Natural killer cell (primary cell): ENCODE data around the gene ERV3-1. TPM values are rescaled to one million over a fixed set of nuclear protein-coding genes. Genes with fewer than 3 reads are reported as not detected.
"Not testable (repeated sequence)": the region's sequence is repeated elsewhere in the genome, so short reads cannot be mapped to it uniquely, and the experiment has no call there.

Experiments
- ATAC-seq, 3 donors: fragments of 150-1000 bp in 2 of 3; fragments of 200-7000 bp in 1 of 3; cut with Tn5 transposase; 1 replicate in 1 of 3; 2 replicates in 2 of 3; pipeline ENCODE4 v1.10.0; 2021; ENCODE audit warnings: mild to moderate bottlenecking in 2 of 3, moderate library complexity in 2 of 3
- DNase-seq, 2 donors: peaks; one replicate each; pipeline versions ENCODE4 v3.0.0 to v3.0.0-alpha.2; 2013 to 2021; ENCODE audit warnings: mixed read lengths in 1 of 2
- H3K27ac ChIP-seq: one replicate; pipeline ENCODE4 v1.5.1; 2013; ENCODE audit warnings: mild to moderate bottlenecking, low read length
- H3K27me3 ChIP-seq: one replicate; pipeline ENCODE4 v1.6.1; 2013; ENCODE audit warnings: low read length; ENCODE audit not compliant: control insufficient read depth, insufficient read depth
- H3K36me3 ChIP-seq: one replicate; pipeline ENCODE4 v1.6.1; 2013; ENCODE audit warnings: low read length; ENCODE audit not compliant: control insufficient read depth, insufficient read depth
- H3K4me1 ChIP-seq: one replicate; pipeline ENCODE4 v1.6.1; 2013; ENCODE audit warnings: low read length; ENCODE audit not compliant: control insufficient read depth, insufficient read depth
- H3K4me3 ChIP-seq: one replicate; pipeline ENCODE4 v1.5.1; 2013; ENCODE audit warnings: low read length
- H3K9me3 ChIP-seq: one replicate; pipeline ENCODE4 v1.6.1; 2013; ENCODE audit warnings: low read length; ENCODE audit not compliant: control insufficient read depth, insufficient read depth
- H3K27ac Mint-ChIP-seq, 2 donors: one replicate each; pipeline ENCODE4 v1.8.0; 2022; ENCODE audit warnings: mild to moderate bottlenecking in 2 of 2, mixed read lengths in 2 of 2, moderate library complexity in 1 of 2
- H3K27me3 Mint-ChIP-seq, 2 donors: one replicate each; pipeline ENCODE4 v1.8.0; 2022; ENCODE audit warnings: low read depth in 2 of 2, mixed read lengths in 2 of 2
- H3K36me3 Mint-ChIP-seq: one replicate; pipeline ENCODE4 v1.8.0; 2022; ENCODE audit warnings: mixed read lengths
- H3K4me1 Mint-ChIP-seq, 2 donors: one replicate each; pipeline ENCODE4 v1.8.0; 2022; ENCODE audit warnings: mixed read lengths in 2 of 2
- H3K4me3 Mint-ChIP-seq: one replicate; pipeline ENCODE4 v1.8.0; 2022; ENCODE audit warnings: mild to moderate bottlenecking, moderate library complexity, mixed read lengths
- H3K9me3 Mint-ChIP-seq, 2 donors: one replicate each; pipeline ENCODE4 v1.8.0; 2022; ENCODE audit warnings: mixed read lengths in 2 of 2
- WGBS: methylation state at CpG from one replicate; pipeline ENCODE4 v1.1.7; 2013; ENCODE audit warnings: missing lambda C conversion rate; ENCODE audit not compliant: insufficient coverage; 5-methylcytosine and 5-hydroxymethylcytosine counted together
- intact Hi-C: fragments of 100-400 bp; cut with micrococcal nuclease; formaldehyde crosslinking; loops from one replicate; pipeline ENCODE4 v1.14.2; 2022
- total RNA-seq, 4 donors: library from RNA; stranded (reverse); fragments of 120-200 nt in 1 of 4; gene quantifications; one replicate each; pipeline versions ENCODE4 v1.2.3 to v1.2.4, GENCODE V29; 2013 to 2022
- TF ChIP-seq, protein P1 (sequence below): fragments of 200-600 bp; IDR thresholded peaks from one replicate; pipeline ENCODE4 v1.8.0; 2022; ENCODE audit warnings: antibody characterized with exemption

ERV3-1 gene, protein sequence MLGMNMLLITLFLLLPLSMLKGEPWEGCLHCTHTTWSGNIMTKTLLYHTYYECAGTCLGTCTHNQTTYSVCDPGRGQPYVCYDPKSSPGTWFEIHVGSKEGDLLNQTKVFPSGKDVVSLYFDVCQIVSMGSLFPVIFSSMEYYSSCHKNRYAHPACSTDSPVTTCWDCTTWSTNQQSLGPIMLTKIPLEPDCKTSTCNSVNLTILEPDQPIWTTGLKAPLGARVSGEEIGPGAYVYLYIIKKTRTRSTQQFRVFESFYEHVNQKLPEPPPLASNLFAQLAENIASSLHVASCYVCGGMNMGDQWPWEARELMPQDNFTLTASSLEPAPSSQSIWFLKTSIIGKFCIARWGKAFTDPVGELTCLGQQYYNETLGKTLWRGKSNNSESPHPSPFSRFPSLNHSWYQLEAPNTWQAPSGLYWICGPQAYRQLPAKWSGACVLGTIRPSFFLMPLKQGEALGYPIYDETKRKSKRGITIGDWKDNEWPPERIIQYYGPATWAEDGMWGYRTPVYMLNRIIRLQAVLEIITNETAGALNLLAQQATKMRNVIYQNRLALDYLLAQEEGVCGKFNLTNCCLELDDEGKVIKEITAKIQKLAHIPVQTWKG
- 10 to 100 TPM; 26.3 to 35.1 (median 34.2) TPM for total RNA-seq
- total RNA-seq (2013), result 31.5 TPM

DNA sequence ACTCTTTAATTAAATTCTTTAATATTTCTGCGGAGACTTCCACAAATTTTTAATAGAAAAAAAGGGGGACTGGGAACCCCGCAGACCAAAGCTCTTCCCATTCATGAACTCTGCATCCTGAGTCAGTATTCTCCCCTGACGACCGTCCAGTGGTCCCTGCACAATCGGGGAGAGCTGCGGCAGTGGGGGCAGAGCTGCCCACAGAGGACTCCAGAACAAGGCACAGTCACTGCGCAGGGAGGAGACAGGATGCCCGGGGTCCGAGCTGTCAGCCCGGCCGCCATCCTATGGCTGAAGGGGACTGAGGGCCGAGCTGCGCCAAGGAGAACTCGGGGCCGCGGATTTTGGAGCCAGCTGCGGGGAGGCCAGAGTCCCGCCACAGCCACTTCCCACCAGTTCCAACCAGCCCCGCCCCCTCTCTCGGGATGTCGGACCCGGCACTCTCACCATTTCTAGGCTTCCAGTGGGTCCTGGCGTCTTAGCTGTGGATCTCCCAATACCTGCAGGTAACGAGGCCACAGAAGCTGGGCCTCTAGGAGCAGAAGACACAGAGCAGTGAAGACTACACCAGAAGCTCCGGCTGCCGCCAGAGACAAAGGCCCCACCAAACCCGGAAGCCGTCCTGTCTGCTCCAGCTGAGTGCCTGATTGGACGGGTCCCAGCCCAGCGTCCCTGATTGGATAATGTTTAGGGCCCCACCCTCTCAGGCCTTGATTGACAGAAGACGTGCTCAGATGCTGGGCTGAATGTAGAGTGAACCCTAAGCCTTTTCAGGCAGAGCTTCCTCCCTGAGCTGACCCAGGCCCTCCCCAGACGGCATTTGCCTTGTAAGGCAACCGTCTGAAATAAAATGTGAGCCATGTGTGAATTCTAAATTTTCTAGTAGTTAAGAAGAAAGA lies at the start of gene ERV3-1:
Gene ERV3-1, minus strand, starts transcription at position 594 of the 899 bp plus-strand sequence. CDS start 13,661 bp downstream, outside the sequence.
- Mint-ChIP-seq H3K27ac (peak within 1 kb of the TSS; percentile 93 to 96), H3K9me3 (no peaks in the 10 kb centered on the region), H3K27me3 (no peaks in the 10 kb centered on the region), H3K4me1 (peaks cover 51 to 57% of the 10 kb centered on the region in 2 donors), H3K36me3 (no peaks in the 10 kb centered on the region), H3K4me3 (peak within 1 kb of the TSS; percentile 95)
- DNase-seq, result peak; percentile 90 to 95
- peaks cover 1% of the 10 kb centered on the region for H3K36me3 ChIP-seq
- peak within 1 kb of the TSS; percentile 85 for H3K4me3 ChIP-seq
- intact Hi-C loops, result loop anchor here (1.0 to 10.0 kb wide), 4 partner anchors 76 to 368 kb away; partner anchors contain the start of genes ZNF138, ZNF273 and ZNF92
- H3K9me3 ChIP-seq, result no peaks in the 10 kb centered on the region
- no peaks in the 10 kb centered on the region for H3K27me3 ChIP-seq
- under 1% methylated on average over 32 of the region's 33 CpGs for WGBS
- TF ChIP-seq, protein P1, sequence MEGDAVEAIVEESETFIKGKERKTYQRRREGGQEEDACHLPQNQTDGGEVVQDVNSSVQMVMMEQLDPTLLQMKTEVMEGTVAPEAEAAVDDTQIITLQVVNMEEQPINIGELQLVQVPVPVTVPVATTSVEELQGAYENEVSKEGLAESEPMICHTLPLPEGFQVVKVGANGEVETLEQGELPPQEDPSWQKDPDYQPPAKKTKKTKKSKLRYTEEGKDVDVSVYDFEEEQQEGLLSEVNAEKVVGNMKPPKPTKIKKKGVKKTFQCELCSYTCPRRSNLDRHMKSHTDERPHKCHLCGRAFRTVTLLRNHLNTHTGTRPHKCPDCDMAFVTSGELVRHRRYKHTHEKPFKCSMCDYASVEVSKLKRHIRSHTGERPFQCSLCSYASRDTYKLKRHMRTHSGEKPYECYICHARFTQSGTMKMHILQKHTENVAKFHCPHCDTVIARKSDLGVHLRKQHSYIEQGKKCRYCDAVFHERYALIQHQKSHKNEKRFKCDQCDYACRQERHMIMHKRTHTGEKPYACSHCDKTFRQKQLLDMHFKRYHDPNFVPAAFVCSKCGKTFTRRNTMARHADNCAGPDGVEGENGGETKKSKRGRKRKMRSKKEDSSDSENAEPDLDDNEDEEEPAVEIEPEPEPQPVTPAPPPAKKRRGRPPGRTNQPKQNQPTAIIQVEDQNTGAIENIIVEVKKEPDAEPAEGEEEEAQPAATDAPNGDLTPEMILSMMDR, result no peak
- H3K4me1 ChIP-seq, result peaks cover 13% of the 10 kb centered on the region
- H3K27ac ChIP-seq, result peak within 1 kb of the TSS; percentile 82
- peak; percentile 98 to 99 (median 99) for ATAC-seq

DNA sequence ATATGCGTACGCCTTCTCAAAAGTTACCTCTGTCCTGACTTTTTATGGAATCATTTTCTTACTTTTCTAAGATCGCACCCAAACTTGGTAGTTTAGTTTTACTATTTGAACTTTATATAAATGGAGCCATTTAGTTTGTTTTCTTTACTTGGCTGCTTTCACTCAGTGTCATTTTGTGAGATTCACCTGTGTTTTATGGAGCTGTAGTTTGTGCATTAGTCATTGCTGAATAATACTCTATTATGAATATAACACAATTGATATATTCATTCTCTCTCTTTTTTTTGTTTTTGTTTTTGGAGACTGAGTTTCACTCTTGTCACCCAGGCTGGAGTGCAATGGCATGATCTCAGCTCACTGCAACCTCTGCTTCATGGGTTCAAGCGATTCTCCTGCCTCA lies 49.3 kb upstream of the ERV3-1 start:
- WGBS, result 100% methylated on average over 2 of the region's 4 CpGs
- H3K27ac ChIP-seq, H3K27me3 Mint-ChIP-seq, H3K9me3 Mint-ChIP-seq, H3K4me3 Mint-ChIP-seq, H3K36me3 Mint-ChIP-seq, H3K4me1 ChIP-seq, H3K27ac Mint-ChIP-seq, H3K9me3 ChIP-seq, H3K36me3 ChIP-seq, H3K4me3 ChIP-seq, DNase-seq, ATAC-seq, intact Hi-C loops, H3K27me3 ChIP-seq: not testable (repeated sequence)
- peaks cover 0 to 12% of the 10 kb centered on the region in 2 donors for H3K4me1 Mint-ChIP-seq

DNA sequence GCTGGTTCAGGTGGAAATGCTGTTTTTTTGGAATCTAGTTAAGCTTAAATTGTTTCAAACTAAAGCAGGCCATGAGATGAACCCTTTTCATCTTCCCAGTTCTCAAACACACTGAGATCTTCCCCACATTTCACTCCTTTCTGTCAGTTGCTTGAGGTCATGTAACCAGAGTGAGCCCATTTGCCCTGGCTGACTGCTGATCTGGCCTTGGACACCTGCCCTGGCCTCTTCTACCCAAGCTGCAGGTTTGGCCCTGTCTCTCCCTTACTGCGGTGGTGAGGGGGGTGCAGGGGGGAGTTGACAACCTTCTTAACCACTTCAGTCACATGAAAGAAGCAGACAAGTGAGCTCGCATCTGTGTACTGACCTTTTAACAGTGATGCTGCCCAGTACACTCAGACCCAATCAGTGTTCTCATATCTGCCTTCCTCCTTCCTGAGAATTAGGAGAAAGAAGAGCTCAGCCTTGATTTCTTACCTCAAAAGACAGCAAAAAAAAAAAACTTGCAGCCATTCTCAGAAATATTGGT lies 48.0 kb upstream of the ERV3-1 start:
- H3K27ac Mint-ChIP-seq, H3K36me3 ChIP-seq, H3K4me3 Mint-ChIP-seq, H3K4me1 ChIP-seq, ATAC-seq, H3K36me3 Mint-ChIP-seq, H3K27me3 Mint-ChIP-seq, DNase-seq, H3K9me3 ChIP-seq, H3K4me3 ChIP-seq, H3K27me3 ChIP-seq, H3K9me3 Mint-ChIP-seq, intact Hi-C loops, H3K27ac ChIP-seq: not testable (repeated sequence)
- 55% methylated on average over 1 of the region's 2 CpGs for WGBS
- peaks cover 0 to 12% of the 10 kb centered on the region in 2 donors for H3K4me1 Mint-ChIP-seq

DNA sequence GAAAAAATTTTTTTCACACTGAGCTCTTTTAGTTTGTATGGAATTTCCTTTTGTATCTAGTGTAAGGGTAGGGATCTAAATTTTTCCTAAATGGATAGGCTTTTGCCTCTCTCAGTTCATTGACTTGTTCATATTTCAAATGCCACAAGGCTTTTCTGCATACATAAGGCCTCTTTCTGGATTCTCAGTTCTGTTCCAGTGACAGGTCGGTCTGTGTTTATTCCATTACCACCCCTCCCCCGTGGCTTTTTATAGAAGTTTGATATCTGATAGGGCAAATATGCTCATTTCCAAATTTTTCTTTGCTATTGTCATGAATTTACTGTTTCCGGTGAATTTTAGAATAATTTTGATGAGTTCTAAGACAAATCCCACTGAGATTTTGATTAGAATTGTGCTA lies 45.2 kb upstream of the ERV3-1 start:
- H3K4me3 ChIP-seq, intact Hi-C loops, H3K36me3 Mint-ChIP-seq, H3K9me3 ChIP-seq, H3K9me3 Mint-ChIP-seq, DNase-seq, H3K27ac Mint-ChIP-seq, H3K36me3 ChIP-seq, H3K4me3 Mint-ChIP-seq, H3K27me3 ChIP-seq, ATAC-seq, H3K4me1 ChIP-seq, H3K27me3 Mint-ChIP-seq, H3K27ac ChIP-seq: not testable (repeated sequence)
- peaks cover under 1 to 13% of the 10 kb centered on the region in 2 donors for H3K4me1 Mint-ChIP-seq
- no CpG with 5 or more reads among the region's 3 CpGs for WGBS

DNA sequence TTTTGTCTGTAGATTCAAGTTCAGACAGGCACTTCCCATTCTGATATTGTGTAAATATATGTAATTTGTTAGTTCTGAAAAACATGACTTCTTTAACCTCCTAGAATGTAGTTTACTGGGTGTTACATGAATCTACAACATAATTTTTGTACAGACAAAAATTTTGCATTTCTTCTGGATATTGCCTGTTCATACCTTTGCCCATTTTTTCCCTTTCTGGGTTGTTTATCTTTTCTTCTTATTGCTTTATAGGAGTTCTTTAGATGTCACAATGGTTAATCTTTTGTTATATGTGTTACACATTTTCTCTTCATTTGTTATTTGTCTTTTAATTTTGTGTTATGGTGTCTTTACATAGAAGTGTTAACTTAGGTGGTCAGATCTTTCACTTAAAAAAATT lies 44.7 kb upstream of the ERV3-1 start:
- H3K4me1 Mint-ChIP-seq, result peaks cover 6 to 19% of the 10 kb centered on the region in 2 donors
- H3K4me3 ChIP-seq, H3K27ac Mint-ChIP-seq, H3K36me3 Mint-ChIP-seq, H3K9me3 ChIP-seq, H3K27me3 ChIP-seq, H3K9me3 Mint-ChIP-seq, intact Hi-C loops, ATAC-seq, H3K4me3 Mint-ChIP-seq, H3K27me3 Mint-ChIP-seq, H3K36me3 ChIP-seq, H3K4me1 ChIP-seq, DNase-seq, H3K27ac ChIP-seq: not testable (repeated sequence)

DNA sequence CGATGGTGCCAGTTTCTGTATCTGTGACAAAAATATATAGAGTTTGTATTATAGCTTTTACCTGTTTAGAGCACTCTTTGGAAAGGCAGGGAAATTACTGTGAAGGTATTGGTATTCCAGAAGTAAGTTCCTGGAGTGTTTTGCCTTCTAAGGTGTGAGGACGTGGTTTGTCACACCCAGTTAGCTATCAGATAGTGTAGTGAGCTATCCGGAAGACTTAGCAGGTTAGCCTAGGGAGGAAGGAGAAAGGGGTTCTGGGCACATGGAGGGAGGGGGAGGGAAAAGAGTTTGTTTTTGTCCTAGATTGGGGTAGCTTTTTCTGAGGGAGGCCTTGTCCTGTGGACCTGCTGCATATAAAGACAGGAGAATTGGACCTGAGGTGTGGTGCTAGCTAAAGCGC lies 39.8 kb upstream of the ERV3-1 start:
- H3K36me3 ChIP-seq, H3K9me3 ChIP-seq, H3K27me3 ChIP-seq, intact Hi-C loops, H3K27ac ChIP-seq, H3K4me3 Mint-ChIP-seq, ATAC-seq, H3K4me1 ChIP-seq, H3K4me3 ChIP-seq, H3K9me3 Mint-ChIP-seq, H3K27ac Mint-ChIP-seq, DNase-seq, H3K27me3 Mint-ChIP-seq, H3K36me3 Mint-ChIP-seq: not testable (repeated sequence)
- WGBS, result 67% methylated on average over 3 of the region's 4 CpGs
- peaks cover 8 to 10% of the 10 kb centered on the region in 2 donors for H3K4me1 Mint-ChIP-seq
